ENCODE measurements around the gene PALLD. TPM values are rescaled to one million over a fixed set of nuclear protein-coding genes. Genes with fewer than 3 reads are reported as not detected.
A peak's percentile ranks its signal among the peaks of the same experiment; 100 is the strongest.

PALLD gene
- total RNA-seq, 4 donors from 2014 or later: 58.5 to 164 (median 84.2) TPM

DNA sequence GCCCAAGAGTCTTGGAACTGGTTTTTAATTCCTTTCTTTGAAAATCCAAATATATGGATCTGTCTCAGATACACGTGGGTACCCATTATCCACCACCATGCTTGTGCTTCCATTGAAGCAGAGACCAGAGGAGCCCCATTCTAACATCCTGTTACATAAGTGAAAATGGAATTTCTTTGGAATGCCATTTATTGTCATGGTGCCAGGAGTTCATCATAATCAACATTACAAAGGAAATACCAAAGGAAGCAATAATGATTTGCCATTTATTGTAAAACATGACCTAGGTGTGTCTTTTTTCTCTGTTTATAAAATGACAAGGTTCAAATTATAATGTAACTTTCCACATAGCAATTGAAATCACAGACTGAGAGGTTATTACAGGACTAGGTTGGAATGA, 61.7 kb downstream of the PALLD start:
- DNase-seq (ENCODE audit: low spot score) (no peak), ATAC-seq (ENCODE audit: low FRiP score) (no peak)
- TF ChIP-seq, protein P1, sequence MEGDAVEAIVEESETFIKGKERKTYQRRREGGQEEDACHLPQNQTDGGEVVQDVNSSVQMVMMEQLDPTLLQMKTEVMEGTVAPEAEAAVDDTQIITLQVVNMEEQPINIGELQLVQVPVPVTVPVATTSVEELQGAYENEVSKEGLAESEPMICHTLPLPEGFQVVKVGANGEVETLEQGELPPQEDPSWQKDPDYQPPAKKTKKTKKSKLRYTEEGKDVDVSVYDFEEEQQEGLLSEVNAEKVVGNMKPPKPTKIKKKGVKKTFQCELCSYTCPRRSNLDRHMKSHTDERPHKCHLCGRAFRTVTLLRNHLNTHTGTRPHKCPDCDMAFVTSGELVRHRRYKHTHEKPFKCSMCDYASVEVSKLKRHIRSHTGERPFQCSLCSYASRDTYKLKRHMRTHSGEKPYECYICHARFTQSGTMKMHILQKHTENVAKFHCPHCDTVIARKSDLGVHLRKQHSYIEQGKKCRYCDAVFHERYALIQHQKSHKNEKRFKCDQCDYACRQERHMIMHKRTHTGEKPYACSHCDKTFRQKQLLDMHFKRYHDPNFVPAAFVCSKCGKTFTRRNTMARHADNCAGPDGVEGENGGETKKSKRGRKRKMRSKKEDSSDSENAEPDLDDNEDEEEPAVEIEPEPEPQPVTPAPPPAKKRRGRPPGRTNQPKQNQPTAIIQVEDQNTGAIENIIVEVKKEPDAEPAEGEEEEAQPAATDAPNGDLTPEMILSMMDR (IDR thresholded peaks at IDR 0.05): no peak

DNA sequence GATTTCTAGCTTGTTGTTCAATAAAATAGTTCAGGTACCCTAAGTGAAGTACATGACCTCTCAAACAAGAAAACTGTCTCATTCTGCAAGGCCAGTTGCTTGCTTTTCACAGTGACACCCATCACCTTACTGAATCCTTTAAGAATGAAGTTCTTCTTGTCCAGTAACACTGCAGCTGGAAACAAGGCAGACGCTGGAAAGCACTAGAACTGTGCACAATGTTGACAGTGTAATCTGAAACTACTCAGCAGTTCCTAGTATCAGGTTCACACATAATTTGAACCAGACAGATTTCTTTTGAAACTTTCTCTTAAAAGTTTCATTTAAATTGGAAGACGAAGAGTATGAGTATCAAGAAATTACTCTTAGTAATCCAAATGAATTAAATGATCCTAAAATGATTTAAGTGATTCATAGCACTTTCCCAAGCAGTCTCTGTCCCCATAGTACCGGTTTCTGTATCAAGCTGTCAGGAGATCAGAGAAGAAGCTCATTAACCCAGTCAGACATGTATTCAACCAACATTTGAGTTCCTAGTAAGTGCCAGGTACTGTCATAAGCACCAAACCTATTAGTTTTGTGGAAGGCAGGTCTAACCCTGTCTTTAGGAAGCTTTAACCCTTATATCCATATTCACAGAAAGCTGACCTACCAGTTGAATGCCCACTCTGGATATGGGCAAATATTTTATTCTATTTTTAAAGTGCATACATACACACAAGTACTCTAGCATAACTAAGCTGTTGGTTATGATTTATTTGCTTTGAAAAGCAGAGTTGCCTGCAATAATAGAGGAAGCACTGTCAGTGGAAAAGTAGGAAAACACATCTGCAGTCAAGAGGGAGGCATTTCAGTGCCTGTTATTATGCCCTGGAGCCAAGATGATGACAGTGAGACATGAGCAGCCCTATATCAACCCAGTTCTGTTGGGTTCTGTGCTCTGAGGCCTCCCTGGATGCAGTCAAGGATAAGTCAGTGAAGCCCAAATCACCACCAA, 63.6 kb downstream of the PALLD start:
- ATAC-seq (ENCODE audit: low FRiP score) (no peak), DNase-seq (ENCODE audit: low spot score) (no peak)
- TF ChIP-seq, protein P1 (IDR thresholded peaks at IDR 0.05): no peak

DNA sequence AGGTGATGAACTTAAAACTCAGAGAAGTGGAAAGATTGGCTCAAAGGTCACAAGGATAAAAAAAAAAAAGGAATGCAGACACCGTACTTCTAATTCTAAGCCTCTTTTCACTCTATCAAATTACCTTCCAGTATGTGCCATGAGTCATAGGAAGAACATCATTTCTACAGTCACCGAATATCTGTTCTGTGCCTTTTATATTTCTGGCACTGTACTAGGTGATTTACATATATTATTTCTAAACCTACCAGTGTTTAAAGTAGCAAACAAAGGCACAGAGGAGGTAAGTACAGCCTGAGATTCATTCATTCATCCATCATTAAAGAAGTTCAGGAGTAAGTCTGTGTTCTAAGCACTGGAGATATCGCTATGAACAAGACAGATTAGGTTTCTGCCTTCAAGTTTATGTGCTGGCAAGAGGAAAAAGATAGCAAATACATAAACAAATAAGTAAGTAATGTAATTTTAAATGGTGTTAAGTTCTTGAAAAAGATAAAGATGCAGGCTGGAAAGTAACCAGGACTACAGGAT, 65.3 kb downstream of the PALLD start:
- peak; percentile 62 for ATAC-seq (ENCODE audit: low FRiP score)
- DNase-seq (ENCODE audit: low spot score): no peak
- TF ChIP-seq, protein P1 (IDR thresholded peaks at IDR 0.05): no peak

DNA sequence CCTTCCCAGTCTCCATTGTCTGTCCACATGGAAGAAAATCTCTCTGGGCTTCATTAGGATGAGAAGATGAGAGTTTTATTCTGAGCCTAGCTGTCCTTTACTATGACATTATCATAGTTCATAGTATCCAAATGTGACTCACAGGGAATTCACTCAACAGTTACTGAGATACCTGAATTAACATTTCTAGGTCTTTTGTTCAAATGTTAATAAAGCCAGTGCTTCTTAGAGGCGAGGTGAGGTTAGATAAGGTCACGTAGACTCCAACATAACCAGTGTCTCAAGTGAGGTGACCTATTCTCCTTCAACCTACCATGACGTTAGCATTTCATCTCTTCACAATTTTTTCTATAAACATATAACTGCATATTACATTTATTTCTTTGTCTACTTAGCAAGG, 67.2 kb downstream of the PALLD start:
- no peak for ATAC-seq (ENCODE audit: low FRiP score)
- no peak for DNase-seq (ENCODE audit: low spot score)

DNA sequence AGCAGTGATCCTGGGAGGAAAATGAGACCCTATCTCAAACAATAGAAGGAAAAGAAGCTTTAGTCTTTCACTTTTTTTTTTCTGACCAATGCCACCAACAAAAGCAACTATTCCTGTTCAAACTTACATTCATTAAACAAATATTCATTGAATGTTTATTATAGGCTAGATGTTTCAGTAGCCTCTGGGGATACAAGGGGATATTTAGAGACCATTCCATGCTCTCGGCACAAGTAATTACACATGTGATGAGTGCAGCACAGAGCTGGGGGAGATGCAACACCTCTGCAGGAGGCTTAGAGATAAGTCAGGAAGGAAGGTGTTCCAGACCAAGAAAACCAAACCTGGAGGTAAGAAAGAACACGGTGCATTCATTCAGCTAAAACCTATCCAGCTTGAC, 68.3 kb downstream of the PALLD start:
- TF ChIP-seq, protein P1 (IDR thresholded peaks at IDR 0.05): no peak
- no peak for ATAC-seq (ENCODE audit: low FRiP score)
- DNase-seq (ENCODE audit: low spot score): no peak

More for the DNA sequence above, 67.2 kb downstream of the PALLD start:
- TF ChIP-seq, protein P1 (IDR thresholded peaks at IDR 0.05): no peak

DNA sequence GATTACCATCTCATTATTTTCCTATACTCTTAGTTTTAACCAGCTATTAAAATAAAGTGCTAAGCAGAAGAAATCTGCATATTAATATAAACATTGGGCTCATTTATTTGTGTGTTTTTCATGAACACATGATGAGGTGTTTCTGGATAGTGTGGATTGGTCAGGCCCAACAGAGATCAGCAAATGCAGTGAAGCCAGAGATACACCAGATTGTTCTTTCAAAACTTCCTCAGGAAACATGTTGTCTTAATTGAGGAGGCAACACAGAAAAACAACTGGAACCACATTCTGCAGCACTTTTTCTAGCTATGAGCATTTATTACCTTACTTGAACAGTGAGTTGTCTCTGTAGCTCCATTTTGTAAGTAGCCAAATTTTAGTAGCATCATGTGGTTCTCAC, 69.9 kb downstream of the PALLD start:
- ATAC-seq (ENCODE audit: low FRiP score): no peak
- DNase-seq (ENCODE audit: low spot score): no peak
- TF ChIP-seq, protein P1 (IDR thresholded peaks at IDR 0.05): no peak
